SK-MEL-5 (cell line): Measurements from ENCODE around the gene GLIPR1L1. TPM values are rescaled to one million over a fixed set of nuclear protein-coding genes. Genes with fewer than 3 reads are reported as not detected.

Experiments
- DNase-seq: peaks from one replicate; pipeline ENCODE4 v3.0.0-alpha.2; 2016; ENCODE audit warnings: low read depth, low spot score
- in situ Hi-C: cut with HindIII; loops from 2 replicates; pipeline ENCODE4 v1.10.0; 2016; ENCODE audit warnings: low sequenced_read_pairs, high pct_unique_total_duplicates, low pct_unique_long_range_greater_than_20kb
- total RNA-seq: library from RNA; depleted of rRNA; stranded (reverse); fragments of >200 nt; shearing (Covaris generic); gene quantifications from 2 replicates; pipeline ENCODE4 v1.2.3, GENCODE V29; 2014; rRNA removed

Gene GLIPR1L1
- total RNA-seq, 1 experiment from 2014 or later: not detected

GRCh38 chr12:75409830-75410229 is 75.4 kb downstream of the GLIPR1L1 start:
- DNase-seq: no peak
- in situ Hi-C loops: no loop called here

GRCh38 chr12:75414671-75415070 is 80.2 kb downstream of the GLIPR1L1 start:
- in situ Hi-C loops: no loop called here
- no peak for DNase-seq

DNA sequence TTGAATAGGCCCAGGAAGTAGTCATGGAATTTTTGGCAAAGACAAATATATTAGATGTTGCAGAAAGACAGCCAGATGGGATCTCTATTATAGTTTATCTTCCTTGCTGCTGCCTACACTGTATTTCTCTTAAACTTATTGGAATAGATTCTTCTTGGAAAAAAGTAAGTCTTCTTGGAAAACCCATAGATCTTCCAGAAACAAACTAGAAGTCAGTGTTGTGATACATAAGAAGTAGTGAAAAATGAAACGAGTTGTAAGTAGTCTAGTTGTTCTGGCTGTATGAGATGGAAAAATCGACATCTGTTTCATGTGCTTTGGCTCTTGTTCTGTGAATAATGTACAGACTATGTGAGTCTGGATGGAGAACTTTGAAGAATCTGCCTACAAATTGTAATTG is 85.4 kb downstream of the GLIPR1L1 start:
- in situ Hi-C loops: no loop called here

More for the DNA sequence above, 85.4 kb downstream of the GLIPR1L1 start:
- DNase-seq: no peak

Other genes with a start within 250 kb of the GLIPR1L1 start
- gene KCNC2, start 124.8 kb upstream of the GLIPR1L1 start, total RNA-seq: not detected in 2 replicates
- gene CAPS2, start 4.3 kb upstream of the GLIPR1L1 start, total RNA-seq: 0.77 and 2.3 TPM in 2 replicates
- not detected in 2 replicates for gene GLIPR1L2, start 56.4 kb downstream of the GLIPR1L1 start, total RNA-seq
- 0.35 and 0.61 TPM in 2 replicates for gene GLIPR1, start 146.1 kb downstream of the GLIPR1L1 start, total RNA-seq
- gene KRR1, start 176.9 kb downstream of the GLIPR1L1 start, total RNA-seq: 65.4 and 79.7 TPM in 2 replicates